Measurements from ENCODE around the gene DNAI2.
"Not testable (repeated sequence)": the region's sequence is repeated elsewhere in the genome, so short reads cannot be mapped to it uniquely, and the experiment has no call there.

DNAI2 gene

GRCh38 chr17:74244548-74244947 is 29.5 kb upstream of the DNAI2 start:
- DNase-seq (ENCODE audit: low spot score): peak; percentile 97

GRCh38 chr17:74245145-74245831 is 28.7 kb upstream of the DNAI2 start:
- DNase-seq (ENCODE audit: low spot score): peak; percentile 97

GRCh38 chr17:74245871-74246270 is 28.2 kb upstream of the DNAI2 start:
- DNase-seq (ENCODE audit: low spot score): no peak

GRCh38 chr17:74249590-74250270 is 24.3 kb upstream of the DNAI2 start:
- DNase-seq (ENCODE audit: low spot score): peak; percentile 39

GRCh38 chr17:74250324-74250995 is 23.6 kb upstream of the DNAI2 start:
- no peak for DNase-seq (ENCODE audit: low spot score)

- DNase-seq (ENCODE audit: low spot score): no peak
These were observed 23.0 kb upstream of the DNAI2 start for GRCh38 chr17:74251051-74251450.

GRCh38 chr17:74251569-74251968 is 22.5 kb upstream of the DNAI2 start:
- DNase-seq (ENCODE audit: low spot score): no peak

- no peak for DNase-seq (ENCODE audit: low spot score)
These were observed 21.8 kb upstream of the DNAI2 start for GRCh38 chr17:74252211-74252610.

GRCh38 chr17:74253036-74253435 is 21.0 kb upstream of the DNAI2 start:
- DNase-seq (ENCODE audit: low spot score): no peak

GRCh38 chr17:74257311-74257710 is 16.7 kb upstream of the DNAI2 start:
- DNase-seq (ENCODE audit: low spot score): no peak

GRCh38 chr17:74259667-74260524 is 14.1 kb upstream of the DNAI2 start:
- DNase-seq (ENCODE audit: low spot score): no peak

- no peak for DNase-seq (ENCODE audit: low spot score)
These were observed 13.5 kb upstream of the DNAI2 start for GRCh38 chr17:74260525-74260850.

GRCh38 chr17:74262601-74263000 is 11.4 kb upstream of the DNAI2 start:
- no peak for DNase-seq (ENCODE audit: low spot score)

- not testable (repeated sequence) for DNase-seq (ENCODE audit: low spot score)
These were observed 7.0 kb upstream of the DNAI2 start for GRCh38 chr17:74267054-74267453.

GRCh38 chr17:74267579-74267978 is 6.5 kb upstream of the DNAI2 start:
- DNase-seq (ENCODE audit: low spot score): no peak

GRCh38 chr17:74267987-74268499 is 6.0 kb upstream of the DNAI2 start:
- no peak for DNase-seq (ENCODE audit: low spot score)

- no peak for DNase-seq (ENCODE audit: low spot score)
These were observed 5.5 kb upstream of the DNAI2 start for GRCh38 chr17:74268558-74268957.

GRCh38 chr17:74270333-74270732 is 3.7 kb upstream of the DNAI2 start:
- no peak for DNase-seq (ENCODE audit: low spot score)

GRCh38 chr17:74271281-74271680 is 2.8 kb upstream of the DNAI2 start:
- no peak for DNase-seq (ENCODE audit: low spot score)

GRCh38 chr17:74271901-74272561 is 2.0 kb upstream of the DNAI2 start:
- peak; percentile 92 for DNase-seq (ENCODE audit: low spot score)

- no peak for DNase-seq (ENCODE audit: low spot score)
These were observed 1.3 kb upstream of the DNAI2 start for GRCh38 chr17:74272731-74273201.

All from pons (tissue), 1 donor.